Esophagus (tissue), 2 donors: ENCODE results near the gene AKR1A1. TPM values are rescaled to one million over a fixed set of nuclear protein-coding genes. Genes with fewer than 3 reads are reported as not detected.
"Not testable (repeated sequence)": the region's sequence is repeated elsewhere in the genome, so short reads cannot be mapped to it uniquely, and the experiment has no call there.

ENCODE experiments used
- H3K27ac ChIP-seq, 2 donors: one replicate each; pipeline ENCODE4 v1.5.1; 2013; ENCODE audit warnings: low read depth in 2 of 2, mild to moderate bottlenecking in 2 of 2, inconsistent platforms in 1 of 2, low read length in 1 of 2, moderate library complexity in 1 of 2
- H3K27me3 ChIP-seq, 2 donors: one replicate each; pipeline ENCODE4 v1.6.1; 2013; ENCODE audit warnings: low read length in 2 of 2, control low read depth in 1 of 2, mild to moderate bottlenecking in 1 of 2; ENCODE audit not compliant: insufficient read depth in 2 of 2, control insufficient read depth in 1 of 2
- H3K36me3 ChIP-seq, 2 donors: one replicate each; pipeline ENCODE4 v1.6.1; 2013; ENCODE audit warnings: low read length in 1 of 2; ENCODE audit not compliant: control insufficient read depth in 2 of 2, insufficient read depth in 2 of 2
- H3K4me1 ChIP-seq, 2 donors: one replicate each; pipeline ENCODE4 v1.6.1; 2013; ENCODE audit warnings: low read length in 1 of 2; ENCODE audit not compliant: control insufficient read depth in 2 of 2, insufficient read depth in 2 of 2
- H3K4me3 ChIP-seq, 2 donors: one replicate each; pipeline ENCODE4 v1.5.1; 2013; ENCODE audit warnings: low read length in 2 of 2, mild to moderate bottlenecking in 2 of 2, low read depth in 1 of 2, moderate library complexity in 1 of 2
- H3K9me3 ChIP-seq, 2 donors: one replicate each; pipeline ENCODE4 v1.6.1; 2013; ENCODE audit warnings: mild to moderate bottlenecking in 2 of 2, low read depth in 1 of 2, low read length in 1 of 2, moderate library complexity in 1 of 2; ENCODE audit not compliant: control insufficient read depth in 2 of 2, insufficient read depth in 1 of 2
- WGBS, 2 donors: extraction: QIAGEN DNeasy Blood & Tissue Kit; methylation state at CpG; one replicate each; pipeline ENCODE4 v1.1.7; 2013; 5-methylcytosine and 5-hydroxymethylcytosine counted together
- polyA plus RNA-seq, 2 donors: library from polyadenylated mRNA; stranded (reverse); fragments of 200-250 nt; gene quantifications; one replicate each; pipeline ENCODE4 v1.2.3, GENCODE V29; 2013
- donor health status: healthy with polysubstance abuse.
- donor health status: Bipolar disorder and iron deficiency.

Gene AKR1A1
- polyA plus RNA-seq, 2 donors = 212 to 242 TPM

GRCh38 chr1:45512641-45513054 lies 38.0 kb upstream of the AKR1A1 start:
- H3K9me3 ChIP-seq = no peaks in the 10 kb centered on the region
- H3K36me3 ChIP-seq = peaks cover 15 to 43% of the 10 kb centered on the region in 2 donors
- peaks cover 0 to 1% of the 10 kb centered on the region in 2 donors for H3K4me1 ChIP-seq
- no peak overlapping the region for H3K4me3 ChIP-seq
- H3K27ac ChIP-seq = no peak overlapping the region
- WGBS, 2 donors = 95 to 96% methylated on average over 1 of the region's 1 CpG
- no peaks in the 10 kb centered on the region for H3K27me3 ChIP-seq

GRCh38 chr1:45513532-45514260 lies 36.9 kb upstream of the AKR1A1 start:
- H3K4me1 ChIP-seq, H3K9me3 ChIP-seq, H3K27ac ChIP-seq, H3K4me3 ChIP-seq, H3K27me3 ChIP-seq: not testable (repeated sequence)
- peaks cover 15 to 44% of the 10 kb centered on the region in 2 donors for H3K36me3 ChIP-seq
- WGBS, 2 donors = 61 to 66% methylated on average over 8 to 9 of the region's 9 CpGs

GRCh38 chr1:45516036-45516435 lies 34.6 kb upstream of the AKR1A1 start:
- Histone ChIP-seq H3K4me3 (no peak overlapping the region), H3K4me1 (peaks cover 1 to 2% of the 10 kb centered on the region in 2 donors), H3K27ac (peak overlapping the region in 1 of 2 donors; percentile 50), H3K36me3 (peaks cover 7 to 29% of the 10 kb centered on the region in 2 donors), H3K9me3 (no peaks in the 10 kb centered on the region), H3K27me3 (no peaks in the 10 kb centered on the region)
- 40 to 47% methylated on average over 3 of the region's 3 CpGs for WGBS, 2 donors

GRCh38 chr1:45516465-45516864 lies 34.2 kb upstream of the AKR1A1 start:
- Histone ChIP-seq H3K4me1 (peaks cover 1 to 2% of the 10 kb centered on the region in 2 donors), H3K4me3 (no peak overlapping the region), H3K27ac (peak overlapping the region; percentile 71 to 74)

GRCh38 chr1:45518366-45518765 lies 32.3 kb upstream of the AKR1A1 start:
- 78 to 81% methylated on average over 4 of the region's 4 CpGs for WGBS, 2 donors
- H3K4me3 ChIP-seq, H3K9me3 ChIP-seq, H3K4me1 ChIP-seq, H3K27me3 ChIP-seq, H3K27ac ChIP-seq: not testable (repeated sequence)
- peaks cover 3 to 22% of the 10 kb centered on the region in 2 donors for H3K36me3 ChIP-seq

More at GRCh38 chr1:45516465-45516864, 34.2 kb upstream of the AKR1A1 start:
- 50 to 53% methylated on average over 4 of the region's 4 CpGs for WGBS, 2 donors
- no peaks in the 10 kb centered on the region for H3K27me3 ChIP-seq
- peaks cover 7 to 25% of the 10 kb centered on the region in 2 donors for H3K36me3 ChIP-seq
- no peaks in the 10 kb centered on the region for H3K9me3 ChIP-seq

- H3K4me3 ChIP-seq = no peak overlapping the region
- H3K27ac ChIP-seq = no peak overlapping the region
- H3K4me1 ChIP-seq = peaks cover under 1 to 2% of the 10 kb centered on the region in 2 donors
These were observed 31.7 kb upstream of the AKR1A1 start for GRCh38 chr1:45518910-45519309.

GRCh38 chr1:45519774-45520173 lies 30.9 kb upstream of the AKR1A1 start:
- Histone ChIP-seq H3K4me3 (peak overlapping the region in 1 of 2 donors; percentile 85), H3K27ac (peak overlapping the region in 1 of 2 donors; percentile 70), H3K36me3 (peaks cover 0 to 12% of the 10 kb centered on the region in 2 donors)
- H3K9me3 ChIP-seq, H3K27me3 ChIP-seq, H3K4me1 ChIP-seq: not testable (repeated sequence)
- WGBS, 2 donors = 62 to 78% methylated on average over 16 of the region's 16 CpGs

More at GRCh38 chr1:45518910-45519309, 31.7 kb upstream of the AKR1A1 start:
- Histone ChIP-seq H3K36me3 (peaks cover 3 to 18% of the 10 kb centered on the region in 2 donors), H3K9me3 (no peaks in the 10 kb centered on the region), H3K27me3 (no peaks in the 10 kb centered on the region)
- WGBS, 2 donors = 12 to 19% methylated on average over 1 of the region's 1 CpG

GRCh38 chr1:45521413-45522323 lies 29.0 kb upstream of the AKR1A1 start, which contains the start of gene PRDX1:
TSS of gene PRDX1 (minus strand) at chr1:45521884. CDS start at chr1:45519043, 2,841 bp downstream.
- peaks cover 0 to 6% of the 10 kb centered on the region in 2 donors for H3K36me3 ChIP-seq
- H3K27ac ChIP-seq = peak within 1 kb of the TSS; percentile 93 to 98
- 1% methylated on average over 68 to 72 of the region's 72 CpGs for WGBS, 2 donors
- H3K4me3 ChIP-seq = peak within 1 kb of the TSS; percentile 85 to 94
- no peaks in the 10 kb centered on the region for H3K27me3 ChIP-seq
- no peaks in the 10 kb centered on the region for H3K9me3 ChIP-seq
- H3K4me1 ChIP-seq = peaks cover 0 to 2% of the 10 kb centered on the region in 2 donors

GRCh38 chr1:45522324-45523104 lies 28.1 kb upstream of the AKR1A1 start:
- peaks cover 0 to 2% of the 10 kb centered on the region in 2 donors for H3K4me1 ChIP-seq
- H3K36me3 ChIP-seq = peaks cover 0 to 1% of the 10 kb centered on the region in 2 donors
- peak overlapping the region; percentile 85 to 94 for H3K4me3 ChIP-seq
- peak overlapping the region; percentile 91 to 98 for H3K27ac ChIP-seq
- WGBS, 2 donors = 68 to 69% methylated on average over 21 of the region's 21 CpGs
- no peaks in the 10 kb centered on the region for H3K9me3 ChIP-seq
- no peaks in the 10 kb centered on the region for H3K27me3 ChIP-seq
